Coronary artery (tissue), 2 donors: ENCODE measurements around the gene NTM.

Source experiments
- DNase-seq: peaks from one replicate; pipeline ENCODE4 v3.0.0-alpha.2; 2017; ENCODE audit warnings: low spot score
- H3K27ac ChIP-seq, 2 donors: fragments of 200-600 bp; sonication (generic); one replicate each; pipeline ENCODE4 v1.5.1; 2016 to 2019
- H3K4me3 ChIP-seq: fragments of 200-600 bp; sonication (generic); 2 replicates; pipeline ENCODE4 v1.5.1; 2016; ENCODE audit warnings: mild to moderate bottlenecking, moderate library complexity
- TF ChIP-seq, protein P1 (sequence below): fragments of 200-600 bp; sonication (generic); IDR thresholded peaks from one replicate; pipeline ENCODE4 v1.5.1; 2019; ENCODE audit warnings: antibody characterized with exemption

Gene NTM

DNA sequence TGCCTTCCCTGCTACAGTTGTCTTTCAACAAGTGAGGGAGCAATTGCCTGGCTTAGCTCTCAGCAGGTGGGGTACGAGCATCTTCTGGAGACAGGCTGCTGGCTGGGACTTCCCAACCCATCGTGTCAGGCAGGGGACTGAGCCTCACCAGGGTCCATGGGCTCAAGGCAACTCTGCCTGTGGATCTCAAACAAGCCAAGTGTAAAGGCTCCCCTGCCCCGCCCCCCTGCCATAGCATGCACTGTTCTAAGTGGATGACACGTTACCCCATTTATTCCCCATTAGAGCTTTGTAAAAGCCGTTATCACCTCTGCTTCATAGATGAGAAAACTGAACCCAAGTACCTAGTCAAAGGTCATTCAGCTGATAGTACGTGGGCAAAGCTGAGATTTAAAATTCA is 222.9 kb downstream of the NTM start:
- TF ChIP-seq, protein P1, sequence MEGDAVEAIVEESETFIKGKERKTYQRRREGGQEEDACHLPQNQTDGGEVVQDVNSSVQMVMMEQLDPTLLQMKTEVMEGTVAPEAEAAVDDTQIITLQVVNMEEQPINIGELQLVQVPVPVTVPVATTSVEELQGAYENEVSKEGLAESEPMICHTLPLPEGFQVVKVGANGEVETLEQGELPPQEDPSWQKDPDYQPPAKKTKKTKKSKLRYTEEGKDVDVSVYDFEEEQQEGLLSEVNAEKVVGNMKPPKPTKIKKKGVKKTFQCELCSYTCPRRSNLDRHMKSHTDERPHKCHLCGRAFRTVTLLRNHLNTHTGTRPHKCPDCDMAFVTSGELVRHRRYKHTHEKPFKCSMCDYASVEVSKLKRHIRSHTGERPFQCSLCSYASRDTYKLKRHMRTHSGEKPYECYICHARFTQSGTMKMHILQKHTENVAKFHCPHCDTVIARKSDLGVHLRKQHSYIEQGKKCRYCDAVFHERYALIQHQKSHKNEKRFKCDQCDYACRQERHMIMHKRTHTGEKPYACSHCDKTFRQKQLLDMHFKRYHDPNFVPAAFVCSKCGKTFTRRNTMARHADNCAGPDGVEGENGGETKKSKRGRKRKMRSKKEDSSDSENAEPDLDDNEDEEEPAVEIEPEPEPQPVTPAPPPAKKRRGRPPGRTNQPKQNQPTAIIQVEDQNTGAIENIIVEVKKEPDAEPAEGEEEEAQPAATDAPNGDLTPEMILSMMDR, result no peak
- Histone ChIP-seq H3K27ac (no peak overlapping the region), H3K4me3 (no peak overlapping the region)
- no peak for DNase-seq

DNA sequence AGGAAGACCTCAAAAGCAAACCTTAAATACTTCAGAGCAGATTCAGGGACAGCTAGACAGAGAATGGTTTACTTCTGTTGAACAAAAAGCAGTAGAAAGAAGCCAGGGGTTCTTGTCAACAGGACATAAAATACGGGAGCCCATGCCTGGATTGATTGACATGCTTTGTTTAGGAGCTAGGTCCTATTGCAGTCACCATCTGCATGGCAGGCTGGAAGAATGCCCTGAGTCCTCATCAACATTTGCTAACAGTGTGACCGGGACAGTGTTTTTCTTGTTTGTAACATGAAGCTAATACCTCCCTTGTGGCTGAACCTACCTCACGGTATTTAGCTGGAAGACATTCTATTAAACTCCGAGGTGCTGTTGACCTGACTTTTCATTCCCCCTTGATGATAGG is 225.4 kb downstream of the NTM start:
- TF ChIP-seq, protein P1, result no peak
- Histone ChIP-seq H3K27ac (no peak overlapping the region), H3K4me3 (no peak overlapping the region)
- DNase-seq, result no peak

DNA sequence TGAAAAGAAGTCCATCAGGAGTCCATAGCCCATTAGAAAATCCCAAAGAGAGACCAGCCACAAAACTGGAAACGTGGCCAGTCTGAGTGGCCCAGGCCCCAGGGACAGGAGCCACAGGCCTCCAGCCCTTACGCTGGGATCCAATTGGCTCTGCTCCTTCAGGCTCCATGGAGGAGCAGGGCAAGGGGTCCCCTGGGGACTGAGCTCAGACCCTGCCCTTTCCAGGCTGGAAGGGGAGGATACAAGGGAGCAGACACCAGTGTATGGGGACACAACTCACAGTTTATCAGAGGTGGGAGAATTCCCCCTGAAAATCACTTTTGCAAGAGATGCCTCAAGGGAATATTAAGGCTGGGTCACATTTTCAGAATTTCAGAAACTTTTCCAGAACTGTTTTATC is 227.5 kb downstream of the NTM start:
- no peak for DNase-seq
- Histone ChIP-seq H3K4me3 (no peak overlapping the region), H3K27ac (no peak overlapping the region)
- TF ChIP-seq, protein P1, result no peak

DNA sequence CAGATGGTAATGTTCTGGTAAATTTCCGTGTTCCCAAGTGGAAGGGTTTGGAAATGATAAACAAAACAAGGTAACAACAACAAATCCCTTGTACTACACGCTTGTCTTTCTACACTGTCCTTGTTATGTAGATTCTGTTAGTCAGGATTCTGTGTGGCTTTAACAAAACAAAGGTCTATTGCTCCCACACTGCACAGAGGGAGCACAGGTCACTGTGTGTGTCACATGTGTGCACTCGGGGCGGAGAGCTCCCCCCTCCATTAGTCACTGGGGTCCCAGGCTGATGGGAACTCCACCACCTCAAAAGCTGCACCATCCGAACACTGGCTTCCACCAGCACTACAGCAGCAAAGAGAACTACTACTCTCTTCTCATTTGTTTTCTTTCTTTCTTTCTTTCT is 227.9 kb downstream of the NTM start:
- no peak for DNase-seq
- Histone ChIP-seq H3K4me3 (no peak overlapping the region), H3K27ac (no peak overlapping the region)
- TF ChIP-seq, protein P1, result no peak

DNA sequence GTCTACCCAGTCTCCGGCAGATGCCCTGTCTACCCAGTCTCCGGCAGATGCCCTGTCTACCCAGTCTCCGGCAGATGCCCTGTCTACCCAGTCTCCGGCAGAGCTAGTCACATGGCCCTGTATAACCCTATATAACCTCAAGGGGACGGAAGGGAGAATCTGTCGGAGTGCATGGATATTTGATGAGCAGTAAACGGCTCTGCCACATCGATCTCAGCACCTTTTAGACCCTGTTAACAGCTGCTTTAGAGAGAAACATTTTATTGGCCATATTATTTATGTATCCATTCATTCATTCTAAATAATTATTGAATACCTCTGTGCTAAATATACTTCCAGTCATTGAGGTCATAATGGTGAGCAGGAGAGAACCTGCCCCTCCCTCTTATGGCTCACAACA is 228.9 kb downstream of the NTM start:
- Histone ChIP-seq H3K4me3 (no peak overlapping the region), H3K27ac (no peak overlapping the region)
- no peak for DNase-seq
- TF ChIP-seq, protein P1, result no peak

DNA sequence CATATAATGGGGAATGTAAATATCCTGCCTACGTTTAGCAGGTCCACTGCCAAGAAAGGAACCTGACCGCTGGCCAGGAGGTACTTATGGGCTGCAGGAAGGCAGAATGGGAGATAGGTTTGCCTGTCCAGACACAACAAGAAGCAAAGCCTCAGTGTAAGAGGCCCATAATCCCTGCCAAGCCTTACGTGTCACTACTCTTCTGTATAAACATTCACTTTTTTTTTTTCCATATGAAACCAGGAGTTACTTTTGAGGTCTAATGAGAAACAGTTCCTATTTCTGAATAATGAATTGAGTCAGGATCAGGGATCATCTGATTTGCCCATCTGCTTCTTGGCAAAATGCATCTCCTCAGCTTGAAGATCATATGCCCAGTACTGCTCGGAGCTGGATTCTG is 230.2 kb downstream of the NTM start:
- no peak for DNase-seq
- Histone ChIP-seq H3K4me3 (no peak overlapping the region), H3K27ac (no peak overlapping the region)
- TF ChIP-seq, protein P1, result no peak

DNA sequence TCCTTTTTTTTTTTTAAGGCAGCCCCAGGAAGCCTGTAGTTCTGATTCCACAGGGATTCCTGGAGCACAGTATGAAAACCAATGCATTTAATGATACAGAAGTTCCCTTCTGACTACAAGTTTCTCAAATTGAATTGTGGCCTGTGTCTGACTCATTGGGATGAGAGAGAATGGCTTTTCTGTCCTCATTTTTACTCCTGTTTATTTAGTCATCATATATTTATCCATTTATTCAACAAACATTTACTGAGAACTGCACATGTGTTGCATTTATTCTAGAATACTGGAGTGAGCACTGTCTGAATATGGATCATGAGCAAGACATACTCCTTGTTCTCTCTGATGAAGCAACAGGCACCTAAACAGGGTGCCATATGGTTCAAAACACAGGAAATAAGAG is 231.2 kb downstream of the NTM start:
- Histone ChIP-seq H3K27ac (no peak overlapping the region), H3K4me3 (no peak overlapping the region)
- TF ChIP-seq, protein P1, result no peak
- DNase-seq, result no peak
